ENCODE results near the gene LIX1. TPM values are rescaled to one million over a fixed set of nuclear protein-coding genes. Genes with fewer than 3 reads are reported as not detected.
"Not testable (repeated sequence)": the region's sequence is repeated elsewhere in the genome, so short reads cannot be mapped to it uniquely, and the experiment has no call there.

Gene LIX1
- total and polyA plus RNA-seq, 10 donors = 0.06 to 0.14 TPM; not detected in 8

GRCh38 chr5:97148288-97148687 is 5.9 kb upstream of the LIX1 start:
- Histone ChIP-seq H3K9me3 (no peaks in the 10 kb centered on the region), H3K27me3 (replicated peaks in 1 of 7) (no peaks in the 10 kb centered on the region), H3K27ac (no peak overlapping the region), H3K4me3 (no peak overlapping the region), H3K36me3 (no peaks in the 10 kb centered on the region), H3K4me1 (no peaks in the 10 kb centered on the region)
- intact Hi-C loops (cut with DNase I; ENCODE audit: low total_unique reads) = no loop called here
- no peak for DNase-seq
- WGBS, 5 donors = 66 to 74% (median 74%) methylated on average over 3 of the region's 3 CpGs
- TF ChIP-seq, protein P1, sequence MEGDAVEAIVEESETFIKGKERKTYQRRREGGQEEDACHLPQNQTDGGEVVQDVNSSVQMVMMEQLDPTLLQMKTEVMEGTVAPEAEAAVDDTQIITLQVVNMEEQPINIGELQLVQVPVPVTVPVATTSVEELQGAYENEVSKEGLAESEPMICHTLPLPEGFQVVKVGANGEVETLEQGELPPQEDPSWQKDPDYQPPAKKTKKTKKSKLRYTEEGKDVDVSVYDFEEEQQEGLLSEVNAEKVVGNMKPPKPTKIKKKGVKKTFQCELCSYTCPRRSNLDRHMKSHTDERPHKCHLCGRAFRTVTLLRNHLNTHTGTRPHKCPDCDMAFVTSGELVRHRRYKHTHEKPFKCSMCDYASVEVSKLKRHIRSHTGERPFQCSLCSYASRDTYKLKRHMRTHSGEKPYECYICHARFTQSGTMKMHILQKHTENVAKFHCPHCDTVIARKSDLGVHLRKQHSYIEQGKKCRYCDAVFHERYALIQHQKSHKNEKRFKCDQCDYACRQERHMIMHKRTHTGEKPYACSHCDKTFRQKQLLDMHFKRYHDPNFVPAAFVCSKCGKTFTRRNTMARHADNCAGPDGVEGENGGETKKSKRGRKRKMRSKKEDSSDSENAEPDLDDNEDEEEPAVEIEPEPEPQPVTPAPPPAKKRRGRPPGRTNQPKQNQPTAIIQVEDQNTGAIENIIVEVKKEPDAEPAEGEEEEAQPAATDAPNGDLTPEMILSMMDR (IDR thresholded peaks at IDR 0.05 in 8 of 11, conservative IDR thresholded peaks at IDR 0.05 in 3 of 11) = no peak
- no peak for TF ChIP-seq POLR2AphosphoS5 (IDR thresholded peaks at IDR 0.05)
- TF ChIP-seq POLR2A (IDR thresholded peaks at IDR 0.05) = no peak

- no peaks in the 10 kb centered on the region for H3K4me1 ChIP-seq
- 90 to 100% (median 96%) methylated on average over 2 of the region's 2 CpGs for WGBS, 5 donors
- no peak for DNase-seq
- H3K27me3 ChIP-seq (replicated peaks in 1 of 7) = no peaks in the 10 kb centered on the region
- no peak overlapping the region for H3K4me3 ChIP-seq
- no peak overlapping the region for H3K27ac ChIP-seq
- no peaks in the 10 kb centered on the region for H3K36me3 ChIP-seq
- TF ChIP-seq POLR2AphosphoS5 (IDR thresholded peaks at IDR 0.05) (no peak), POLR2A (IDR thresholded peaks at IDR 0.05) (no peak)
- TF ChIP-seq, protein P1 (IDR thresholded peaks at IDR 0.05 in 8 of 11, conservative IDR thresholded peaks at IDR 0.05 in 3 of 11) = no peak
- intact Hi-C loops (cut with DNase I; ENCODE audit: low total_unique reads) = no loop called here
- H3K9me3 ChIP-seq = no peaks in the 10 kb centered on the region
Observed at GRCh38 chr5:97143704-97144103, 1.3 kb upstream of the LIX1 start.

GRCh38 chr5:97141539-97141938 is 872 bp downstream of the LIX1 start:
- H3K9me3 ChIP-seq = no peaks in the 10 kb centered on the region
- no peaks in the 10 kb centered on the region for H3K4me1 ChIP-seq
- no peaks in the 10 kb centered on the region for H3K36me3 ChIP-seq
- WGBS, 5 donors = 64 to 80% (median 73%) methylated on average over 2 of the region's 2 CpGs
- no peak for DNase-seq
- H3K27me3 ChIP-seq (replicated peaks in 1 of 7) = no peaks in the 10 kb centered on the region
- H3K4me3 ChIP-seq = no peak overlapping the region
- no peak for TF ChIP-seq POLR2A (IDR thresholded peaks at IDR 0.05)
- TF ChIP-seq, protein P1 (IDR thresholded peaks at IDR 0.05 in 8 of 11, conservative IDR thresholded peaks at IDR 0.05 in 3 of 11) = no peak
- intact Hi-C loops (cut with DNase I; ENCODE audit: low total_unique reads) = no loop called here
- no peak overlapping the region for H3K27ac ChIP-seq

- H3K4me1 ChIP-seq = no peaks in the 10 kb centered on the region
- H3K4me3 ChIP-seq = no peak overlapping the region
- no peaks in the 10 kb centered on the region for H3K9me3 ChIP-seq
- H3K27me3 ChIP-seq (replicated peaks in 1 of 7) = no peaks in the 10 kb centered on the region
- DNase-seq = no peak
- no peak overlapping the region for H3K27ac ChIP-seq
- no peak for TF ChIP-seq POLR2A (IDR thresholded peaks at IDR 0.05)
- TF ChIP-seq, protein P1 (IDR thresholded peaks at IDR 0.05 in 8 of 11, conservative IDR thresholded peaks at IDR 0.05 in 3 of 11) = no peak
- no peak for TF ChIP-seq POLR2AphosphoS5 (IDR thresholded peaks at IDR 0.05)
- intact Hi-C loops (cut with DNase I; ENCODE audit: low total_unique reads) = no loop called here
- WGBS, 5 donors = 63 to 80% (median 69%) methylated on average over 4 of the region's 4 CpGs
- no peaks in the 10 kb centered on the region for H3K36me3 ChIP-seq
Observed at GRCh38 chr5:97141031-97141430, 1.4 kb downstream of the LIX1 start.

DNA sequence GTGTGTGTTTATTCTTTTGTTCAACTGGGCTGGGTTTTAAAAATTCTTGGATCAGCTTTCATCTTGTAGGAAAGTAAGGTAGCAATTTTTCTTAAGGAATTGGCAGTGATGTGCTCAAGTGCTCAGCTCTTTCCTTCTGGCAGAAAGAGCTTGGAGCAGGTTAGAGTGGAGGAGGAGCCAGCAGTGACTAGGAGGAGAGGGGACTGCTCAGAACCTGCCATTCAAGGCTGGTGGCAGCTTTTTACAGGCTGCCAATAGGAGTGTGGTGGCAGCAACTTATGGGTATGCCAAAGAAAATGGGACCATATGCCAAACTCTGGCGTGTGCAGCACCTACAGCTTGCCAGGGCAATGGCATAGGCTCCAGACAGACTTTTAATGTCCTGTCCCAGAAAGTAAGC is 2.2 kb downstream of the LIX1 start:
- H3K27me3 ChIP-seq (replicated peaks in 1 of 7); intact Hi-C loops (cut with DNase I; ENCODE audit: low total_unique reads); DNase-seq; H3K36me3 ChIP-seq; H3K4me3 ChIP-seq; H3K4me1 ChIP-seq; H3K9me3 ChIP-seq; H3K27ac ChIP-seq: not testable (repeated sequence)
- WGBS, 5 donors = 64 to 69% (median 67%) methylated on average over 1 of the region's 1 CpG

All from spleen (tissue), 11 donors.